RWPE1 (cell line): ENCODE results near the gene DCPS.
"Not testable (repeated sequence)": the region's sequence is repeated elsewhere in the genome, so short reads cannot be mapped to it uniquely, and the experiment has no call there.

Experiments used
- CTCF ChIA-PET: fragments of 350-600 bp; sonication (Branson Sonifier 250); formaldehyde crosslinking; extraction: SDS; loops from one replicate; lab custom pipeline; 2021; lab: Yijun Ruan, JAX
- POLR2A ChIA-PET: fragments of 400-600 bp; formaldehyde crosslinking; extraction: SDS; loops from one replicate; lab custom pipeline; 2020; ENCODE audit warnings: antibody characterized with exemption; ENCODE audit not compliant: low non-redundant PET; lab: Yijun Ruan, JAX
- DNase-seq: peaks from one replicate; pipeline ENCODE4 v3.0.0; 2012; ENCODE audit warnings: low spot score
- H3K27ac ChIP-seq: fragments of 450-650 bp; 2 replicates; pipeline ENCODE4 v1.5.1; 2017
- CTCF ChIP-seq: fragments of 450-650 bp; conservative IDR thresholded peaks from 2 replicates; pipeline ENCODE4 v1.5.1; 2017; ENCODE audit warnings: low read depth, mild to moderate bottlenecking

The DCPS gene

GRCh38 chr11:126392633-126393013 lies 88.8 kb downstream of the DCPS start:
- no peak for DNase-seq
- ChIA-PET CTCF (interaction anchor here (0.8 kb wide), 1 partner anchor 39 kb away, joined by 4 read pairs; no protein-coding TSS in a partner anchor), POLR2A (no interaction called here)
- peak overlapping the region; percentile 98 for H3K27ac ChIP-seq
- TF ChIP-seq CTCF, result no peak

GRCh38 chr11:126393143-126393542 lies 89.3 kb downstream of the DCPS start:
- no peak for TF ChIP-seq CTCF
- no peak for DNase-seq
- peak overlapping the region; percentile 98 for H3K27ac ChIP-seq
- CTCF ChIA-PET, result no interaction called here
- POLR2A ChIA-PET, result no interaction called here

- POLR2A ChIA-PET, result no interaction called here
- H3K27ac ChIP-seq, result peak overlapping the region; percentile 98
- TF ChIP-seq CTCF, result no peak
- CTCF ChIA-PET, result interaction anchor here (0.6 kb wide), 1 partner anchor 82 kb away, joined by 4 read pairs; no protein-coding TSS in a partner anchor
- no peak for DNase-seq
These were observed 90.2 kb downstream of the DCPS start for GRCh38 chr11:126394036-126394435.

DNA sequence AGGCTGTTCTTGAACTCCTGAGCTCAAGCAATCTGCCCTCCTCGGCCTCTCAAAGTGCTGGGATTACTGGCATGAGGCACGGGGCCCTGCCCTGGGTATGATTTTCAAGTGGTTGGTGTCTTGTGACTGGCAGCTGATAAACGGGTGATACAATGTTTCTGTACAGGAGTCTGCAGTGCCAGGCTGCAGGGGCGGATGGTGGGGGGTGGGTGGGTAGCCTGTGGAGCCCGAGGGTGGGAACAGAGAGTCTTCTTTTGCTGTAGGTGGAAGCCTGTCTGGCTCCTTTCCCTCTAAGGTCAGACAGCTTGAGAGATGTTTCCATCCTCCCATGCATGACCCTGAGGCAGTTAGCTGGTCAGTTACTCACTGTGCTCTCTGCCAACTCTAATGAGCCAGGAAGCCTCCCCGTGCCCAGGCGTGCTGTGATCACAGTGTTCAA lies 90.8 kb downstream of the DCPS start:
- H3K27ac ChIP-seq, result peak overlapping the region; percentile 98
- DNase-seq, result peak; percentile 41
- POLR2A ChIA-PET, result not testable (repeated sequence)
- CTCF ChIA-PET, result interaction anchor here (0.6 kb wide), 1 partner anchor 82 kb away, joined by 4 read pairs; no protein-coding TSS in a partner anchor
